Measurements from ENCODE around the gene CHST15.
A peak's percentile ranks its signal among the peaks of the same experiment; 100 is the strongest.

DNA sequence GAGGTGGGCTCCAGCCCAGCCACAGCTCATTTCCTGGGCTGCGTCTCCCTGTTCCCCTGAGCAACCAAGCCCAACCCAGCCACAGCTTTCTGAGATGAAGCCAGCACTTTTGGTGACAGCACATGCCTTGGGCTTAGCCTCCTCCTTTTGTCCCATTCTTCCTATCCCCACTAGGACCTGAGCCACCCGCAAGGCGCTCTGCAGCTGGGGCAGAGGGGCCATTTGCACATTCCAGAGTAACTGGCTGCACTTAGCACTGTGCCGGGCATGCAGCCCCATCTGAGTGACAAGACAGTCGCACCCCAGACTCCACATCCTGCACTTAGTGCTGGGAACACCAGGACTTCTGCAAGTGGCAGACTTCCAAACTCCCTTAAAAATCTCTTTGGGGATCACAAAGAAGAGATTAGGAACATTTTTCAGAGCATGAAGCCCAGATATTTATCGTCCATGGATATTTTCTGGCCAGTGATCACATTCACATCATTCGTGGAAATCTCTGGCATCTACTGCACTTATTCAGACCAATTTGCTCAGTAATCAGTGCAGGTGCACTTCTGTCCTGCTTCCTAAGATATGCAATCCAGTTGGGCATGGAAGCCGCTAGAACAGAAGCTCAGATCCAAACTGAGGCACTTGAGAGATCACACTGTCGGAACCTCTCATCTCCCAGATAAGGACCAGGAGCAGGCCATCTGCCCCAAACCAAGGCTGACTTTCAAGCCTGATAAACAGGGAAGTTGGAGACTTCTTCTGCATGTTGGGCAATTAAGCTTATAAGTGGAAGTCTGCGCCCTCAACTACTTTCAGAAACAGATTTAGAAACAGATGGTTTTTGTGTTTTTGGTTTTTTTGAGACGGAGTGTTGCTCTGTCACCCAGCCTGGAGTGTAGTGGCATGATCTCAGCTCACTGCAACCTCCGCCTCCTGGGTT is 26.4 kb downstream of the CHST15 start:
- peak; percentile 90 for TF ChIP-seq GATA2 (IDR thresholded peaks at IDR 0.05; ENCODE audit: low read depth, low read length)
- TF ChIP-seq GATA3 (IDR thresholded peaks at IDR 0.05; ENCODE audit: low read depth, low read length) = peak; percentile 84
